IMR-90 (cell line): ENCODE data around the gene KIF21A. TPM values are rescaled to one million over a fixed set of nuclear protein-coding genes. Genes with fewer than 3 reads are reported as not detected.

ENCODE experiments used
- ATAC-seq: fragments of 200-7000 bp; cut with Tn5 transposase; 2 replicates; pipeline ENCODE4 v1.9.1; 2020; ENCODE audit warnings: low read depth, mild to moderate bottlenecking, moderate library complexity
- BruUV-seq: library from RNA; stranded (reverse); fragments of 400-500 nt; replicated peaks from 2 replicates; lab custom pipeline; 2021; lab: Mats Ljungman, UMichigan
- CTCF ChIA-PET: fragments of 300-600 bp; formaldehyde crosslinking; extraction: SDS; loops from one replicate; lab custom pipeline; 2021; ENCODE audit warnings: antibody characterized with exemption; lab: Yijun Ruan, JAX
- POLR2A ChIA-PET: fragments of 300-600 bp; sonication (Branson Sonifier 250); formaldehyde crosslinking; loops from one replicate; lab custom pipeline; 2022; ENCODE audit warnings: antibody characterized with exemption; ENCODE audit not compliant: unreplicated experiment; lab: Charles Lee
- DNase-seq: peaks from one replicate; pipeline ENCODE4 v3.0.0; 2013
- H2AFZ ChIP-seq: replicated peaks from 2 replicates; pipeline ENCODE3; 2013; ENCODE audit warnings: low read length, mild to moderate bottlenecking; ENCODE audit not compliant: poor library complexity
- H2AK5ac ChIP-seq: 2 replicates; pipeline ENCODE4 v1.6.1; 2013; ENCODE audit warnings: low read depth, low read length, inconsistent platforms
- H2AK9ac ChIP-seq: replicated peaks from 2 replicates; pipeline ENCODE3; 2013; ENCODE audit warnings: mild to moderate bottlenecking, low read depth, low read length, moderate library complexity; ENCODE audit not compliant: poor library complexity
- H2BK120ac ChIP-seq: 2 replicates; pipeline ENCODE4 v1.6.1; 2013; ENCODE audit warnings: low read depth, low read length, inconsistent platforms
- H2BK15ac ChIP-seq: 3 replicates; pipeline ENCODE4 v1.6.1; 2013; ENCODE audit warnings: low read depth, low read length, inconsistent platforms
- H2BK20ac ChIP-seq: 2 replicates; pipeline ENCODE4 v1.6.1; 2013; ENCODE audit warnings: low read depth, mild to moderate bottlenecking, inconsistent platforms, low read length, moderate library complexity
- H2BK5ac ChIP-seq: 2 replicates; pipeline ENCODE4 v1.6.1; 2013; ENCODE audit warnings: mild to moderate bottlenecking, low read depth, low read length, inconsistent platforms; ENCODE audit not compliant: poor library complexity, severe bottlenecking
- H3K14ac ChIP-seq: replicated peaks from 2 replicates; pipeline ENCODE4 v1.6.1; 2013; ENCODE audit warnings: low read depth, low read length, inconsistent platforms
- H3K18ac ChIP-seq: 2 replicates; pipeline ENCODE4 v1.6.1; 2013; ENCODE audit warnings: low read depth, low read length, control low read depth
- H3K23ac ChIP-seq: 2 replicates; pipeline ENCODE4 v1.6.1; 2013; ENCODE audit warnings: low read depth, low read length, inconsistent platforms
- H3K27ac ChIP-seq: 2 replicates; pipeline ENCODE4 v1.5.1; 2013; ENCODE audit warnings: mild to moderate bottlenecking, control low read depth, low read length; ENCODE audit not compliant: insufficient read depth
- H3K27me3 ChIP-seq: 2 replicates; pipeline ENCODE4 v1.6.1; 2013; ENCODE audit warnings: low read length; ENCODE audit not compliant: control insufficient read depth, insufficient read depth
- H3K36me3 ChIP-seq: 2 replicates; pipeline ENCODE4 v1.6.1; 2013; ENCODE audit warnings: low read length, mixed read lengths; ENCODE audit not compliant: control insufficient read depth, insufficient read depth
- H3K4ac ChIP-seq: 2 replicates; pipeline ENCODE4 v1.6.1; 2013; ENCODE audit warnings: low read depth, low read length, inconsistent platforms
- H3K4me1 ChIP-seq: 2 replicates; pipeline ENCODE4 v1.6.1; 2013; ENCODE audit warnings: low read length, mixed read lengths; ENCODE audit not compliant: control insufficient read depth, insufficient read depth
- H3K4me2 ChIP-seq: 2 replicates; pipeline ENCODE4 v1.6.1; 2013; ENCODE audit warnings: low read depth, mild to moderate bottlenecking, control low read depth, low read length, moderate library complexity
- H3K4me3 ChIP-seq: 2 replicates; pipeline ENCODE4 v1.5.1; 2013; ENCODE audit warnings: low read depth, mild to moderate bottlenecking, control low read depth, low read length, moderate library complexity; ENCODE audit not compliant: insufficient read depth
- H3K56ac ChIP-seq: 2 replicates; pipeline ENCODE4 v1.6.1; 2013; ENCODE audit warnings: low read length, inconsistent platforms; ENCODE audit not compliant: insufficient read depth; ENCODE audit errors: extremely low read depth
- H3K79me1 ChIP-seq, 2 experiments: 2 replicates each; pipeline ENCODE4 v1.6.1; 2013; ENCODE audit warnings: low read length in 2 of 2, inconsistent platforms in 1 of 2, low read depth in 1 of 2
- H3K9ac ChIP-seq: 2 replicates; pipeline ENCODE4 v1.6.1; 2013; ENCODE audit warnings: low read depth, low read length, control low read depth
- H3K9me1 ChIP-seq: 2 replicates; pipeline ENCODE4 v1.6.1; 2013; ENCODE audit warnings: low read length, inconsistent platforms; ENCODE audit not compliant: insufficient read depth
- H3K9me3 ChIP-seq: 2 replicates; pipeline ENCODE4 v1.6.1; 2013; ENCODE audit warnings: low read length; ENCODE audit not compliant: control insufficient read depth, insufficient read depth
- H4K20me1 ChIP-seq: 2 replicates; pipeline ENCODE4 v1.6.1; 2013; ENCODE audit warnings: low read length, inconsistent platforms; ENCODE audit not compliant: insufficient read depth
- H4K5ac ChIP-seq: 2 replicates; pipeline ENCODE4 v1.6.1; 2013; ENCODE audit warnings: mild to moderate bottlenecking, low read depth, low read length, control low read depth
- H4K8ac ChIP-seq, 2 experiments: 2 replicates each; pipeline ENCODE4 v1.6.1; 2013; ENCODE audit warnings: low read depth in 2 of 2, low read length in 2 of 2, control low read depth in 1 of 2, inconsistent platforms in 1 of 2
- H4K91ac ChIP-seq: 2 replicates; pipeline ENCODE4 v1.6.1; 2013; ENCODE audit warnings: low read depth, low read length, inconsistent platforms; ENCODE audit not compliant: insufficient read depth
- BHLHE40 ChIP-seq: fragments of 150-350 bp; IDR thresholded peaks from 2 replicates; pipeline ENCODE4 v1.6.1; 2016; ENCODE audit warnings: mild to moderate bottlenecking, low read depth, low read length
- CEBPB ChIP-seq: IDR thresholded peaks from 2 replicates; pipeline ENCODE4 v1.6.1; 2012; ENCODE audit warnings: low read depth, low read length, improper control_type of control experiment
- CHD1 ChIP-seq: IDR thresholded peaks from 2 replicates; pipeline ENCODE4 v1.6.1; 2012; ENCODE audit warnings: low read depth, low read length, improper control_type of control experiment
- FOS ChIP-seq: fragments of 150-350 bp; IDR thresholded peaks from 2 replicates; pipeline ENCODE4 v1.6.1; 2016; ENCODE audit warnings: low read depth, low read length
- MAZ ChIP-seq: IDR thresholded peaks from 2 replicates; pipeline ENCODE4 v1.6.1; 2012; ENCODE audit warnings: low read depth, mild to moderate bottlenecking, low read length, improper control_type of control experiment, moderate library complexity, borderline replicate concordance
- MXI1 ChIP-seq: IDR thresholded peaks from 2 replicates; pipeline ENCODE4 v1.6.1; 2012; ENCODE audit warnings: low read depth, mild to moderate bottlenecking, low read length, moderate library complexity, borderline replicate concordance
- NFE2L2 ChIP-seq: fragments of 150-350 bp; IDR thresholded peaks from 2 replicates; pipeline ENCODE4 v1.6.1; 2016; ENCODE audit warnings: low read depth, mild to moderate bottlenecking, low read length
- POLR2A ChIP-seq: IDR thresholded peaks from 2 replicates; pipeline ENCODE4 v1.6.1; 2012; ENCODE audit warnings: mild to moderate bottlenecking, low read depth, low read length
- RAD21 ChIP-seq: IDR thresholded peaks from 2 replicates; pipeline ENCODE4 v1.6.1; 2012; ENCODE audit warnings: low read length, improper control_type of control experiment
- RCOR1 ChIP-seq: IDR thresholded peaks from 2 replicates; pipeline ENCODE4 v1.6.1; 2012; ENCODE audit warnings: mild to moderate bottlenecking, low read length, improper control_type of control experiment; ENCODE audit not compliant: insufficient replicate concordance
- RFX5 ChIP-seq: IDR thresholded peaks from 2 replicates; pipeline ENCODE4 v1.8.0; 2012; ENCODE audit warnings: low read depth, mild to moderate bottlenecking, low read length, moderate library complexity
- SMC3 ChIP-seq: fragments of 150-350 bp; IDR thresholded peaks from 2 replicates; pipeline ENCODE4 v1.6.1; 2016; ENCODE audit warnings: low read depth, mild to moderate bottlenecking, antibody characterized with exemption, low read length, moderate library complexity
- WGBS, 2 experiments: methylation state at CpG; one replicate each; pipeline versions ENCODE4 v1.1.5 to v1.1.7; 2013; ENCODE audit warnings: missing lambda C conversion rate in 2 of 2; ENCODE audit not compliant: insufficient read length in 1 of 2; ENCODE audit errors: extremely low coverage in 2 of 2; 5-methylcytosine and 5-hydroxymethylcytosine counted together
- dilution Hi-C: fragments of 300-500 bp; cut with HindIII; formaldehyde crosslinking; loops from one replicate; pipeline ENCODE4 v1.14.3; 2018; ENCODE audit warnings: low sequenced_read_pairs; ENCODE audit not compliant: unreplicated experiment
- in situ Hi-C: fragments of 300-500 bp; cut with MboI; formaldehyde crosslinking; loops from 3 replicates; pipeline ENCODE4 v1.14.3; 2019; ENCODE audit warnings: low sequenced_read_pairs, inconsistent platforms, mixed read lengths
- intact Hi-C: fragments of 100-400 bp; cut with micrococcal nuclease; formaldehyde crosslinking; loops from 2 replicates; pipeline ENCODE4 v1.10.0; 2022
- polyA plus RNA-seq, 3 experiments: library from polyadenylated mRNA; depleted of rRNA; stranded (reverse); fragments of >200 nt; gene quantifications; 2 replicates each; pipeline ENCODE4 v1.2.3, GENCODE V29; 2012; ENCODE audit warnings: low replicate concordance in 1 of 3
- total RNA-seq: library from RNA; depleted of rRNA; stranded (reverse); fragments of >200 nt; gene quantifications from 2 replicates; pipeline ENCODE4 v1.2.3, GENCODE V29; 2012
- TF ChIP-seq, protein P1 (sequence below): fragments of 150-350 bp; IDR thresholded peaks from 2 replicates; pipeline ENCODE4 v1.6.1; 2016; ENCODE audit warnings: low read depth, mild to moderate bottlenecking, low read length, moderate library complexity, borderline replicate concordance
- TF ChIP-seq, protein P2 (sequence below): conservative IDR thresholded peaks from 2 replicates; pipeline ENCODE4 v1.5.1; 2012; ENCODE audit warnings: mild to moderate bottlenecking, low read depth, low read length, improper control_type of control experiment

The KIF21A gene
- total and polyA plus RNA-seq, 2 of the 4 experiments (the other 2 are of a cell fraction) = 0.38 to 1.1 TPM

DNA sequence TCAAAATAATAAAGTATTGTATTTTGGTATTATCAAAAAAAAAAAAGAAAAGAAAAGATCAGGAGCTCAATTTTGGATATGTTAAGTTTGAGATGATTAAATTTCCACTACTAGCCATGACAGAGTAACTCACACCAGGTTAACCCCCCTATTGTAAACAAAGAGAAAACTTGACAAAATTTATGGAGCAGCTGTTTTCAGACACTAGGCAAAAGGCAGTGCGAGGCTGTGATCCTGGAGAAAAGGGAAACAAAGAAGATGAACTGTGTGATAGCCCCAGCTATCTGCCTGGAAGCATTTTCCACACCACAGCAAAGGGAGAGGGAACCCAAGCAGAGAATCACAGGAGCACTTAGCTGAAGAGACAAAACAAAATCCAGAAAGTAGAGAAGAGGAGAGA, 145.0 kb downstream of the KIF21A start:
- dilution Hi-C loops = no loop called here
- no peaks in the 10 kb centered on the region for H3K36me3 ChIP-seq
- H2BK20ac ChIP-seq = no peak overlapping the region
- H4K5ac ChIP-seq = no peak overlapping the region
- no peak overlapping the region for H2BK5ac ChIP-seq
- no peak overlapping the region for H2AFZ ChIP-seq
- H2BK15ac ChIP-seq = no peak overlapping the region
- TF ChIP-seq FOS = no peak
- no peak for TF ChIP-seq RFX5
- no peak for TF ChIP-seq RAD21
- no peak for TF ChIP-seq MXI1
- TF ChIP-seq RCOR1 = no peak
- no peak for TF ChIP-seq MAZ
- TF ChIP-seq, protein P1, sequence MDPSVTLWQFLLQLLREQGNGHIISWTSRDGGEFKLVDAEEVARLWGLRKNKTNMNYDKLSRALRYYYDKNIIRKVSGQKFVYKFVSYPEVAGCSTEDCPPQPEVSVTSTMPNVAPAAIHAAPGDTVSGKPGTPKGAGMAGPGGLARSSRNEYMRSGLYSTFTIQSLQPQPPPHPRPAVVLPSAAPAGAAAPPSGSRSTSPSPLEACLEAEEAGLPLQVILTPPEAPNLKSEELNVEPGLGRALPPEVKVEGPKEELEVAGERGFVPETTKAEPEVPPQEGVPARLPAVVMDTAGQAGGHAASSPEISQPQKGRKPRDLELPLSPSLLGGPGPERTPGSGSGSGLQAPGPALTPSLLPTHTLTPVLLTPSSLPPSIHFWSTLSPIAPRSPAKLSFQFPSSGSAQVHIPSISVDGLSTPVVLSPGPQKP = no peak
- no peak for TF ChIP-seq POLR2A
- TF ChIP-seq NFE2L2 = no peak
- TF ChIP-seq SMC3 = no peak
- no peak for TF ChIP-seq CEBPB
- TF ChIP-seq BHLHE40 = no peak
- no peak for TF ChIP-seq CHD1
- TF ChIP-seq, protein P2, sequence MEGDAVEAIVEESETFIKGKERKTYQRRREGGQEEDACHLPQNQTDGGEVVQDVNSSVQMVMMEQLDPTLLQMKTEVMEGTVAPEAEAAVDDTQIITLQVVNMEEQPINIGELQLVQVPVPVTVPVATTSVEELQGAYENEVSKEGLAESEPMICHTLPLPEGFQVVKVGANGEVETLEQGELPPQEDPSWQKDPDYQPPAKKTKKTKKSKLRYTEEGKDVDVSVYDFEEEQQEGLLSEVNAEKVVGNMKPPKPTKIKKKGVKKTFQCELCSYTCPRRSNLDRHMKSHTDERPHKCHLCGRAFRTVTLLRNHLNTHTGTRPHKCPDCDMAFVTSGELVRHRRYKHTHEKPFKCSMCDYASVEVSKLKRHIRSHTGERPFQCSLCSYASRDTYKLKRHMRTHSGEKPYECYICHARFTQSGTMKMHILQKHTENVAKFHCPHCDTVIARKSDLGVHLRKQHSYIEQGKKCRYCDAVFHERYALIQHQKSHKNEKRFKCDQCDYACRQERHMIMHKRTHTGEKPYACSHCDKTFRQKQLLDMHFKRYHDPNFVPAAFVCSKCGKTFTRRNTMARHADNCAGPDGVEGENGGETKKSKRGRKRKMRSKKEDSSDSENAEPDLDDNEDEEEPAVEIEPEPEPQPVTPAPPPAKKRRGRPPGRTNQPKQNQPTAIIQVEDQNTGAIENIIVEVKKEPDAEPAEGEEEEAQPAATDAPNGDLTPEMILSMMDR = no peak
- no peak overlapping the region for H3K23ac ChIP-seq
- ChIA-PET CTCF (interaction anchor here (0.6 to 0.7 kb wide), 2 partner anchors 24 to 188 kb away, joined by 3 read pairs; no protein-coding TSS in a partner anchor), POLR2A (no interaction called here)
- H2AK5ac ChIP-seq = no peak overlapping the region
- no peak overlapping the region for H3K27ac ChIP-seq
- no peaks in the 10 kb centered on the region for H4K20me1 ChIP-seq
- no peak overlapping the region for H3K9ac ChIP-seq
- no peaks in the 10 kb centered on the region for H3K9me1 ChIP-seq
- H4K8ac ChIP-seq = no peak overlapping the region
- no peak overlapping the region for H3K4me3 ChIP-seq
- H3K27me3 ChIP-seq = no peaks in the 10 kb centered on the region
- no peaks in the 10 kb centered on the region for H3K9me3 ChIP-seq
- H3K56ac ChIP-seq = no peak overlapping the region
- in situ Hi-C loops = no loop called here
- no peak overlapping the region for H3K14ac ChIP-seq
- no peak overlapping the region for H4K91ac ChIP-seq
- BruUV-seq = no TSS peak
- intact Hi-C loops = no loop called here
- H3K18ac ChIP-seq = no peak overlapping the region
- DNase-seq (no peak), ATAC-seq (no peak)
- no peaks in the 10 kb centered on the region for H3K4me1 ChIP-seq
- H3K79me1 ChIP-seq = no peaks in the 10 kb centered on the region
- H3K4me2 ChIP-seq = no peak overlapping the region
- no peak overlapping the region for H3K4ac ChIP-seq
- no CpG with 5 or more reads among the region's 1 CpG for WGBS, 2 experiments
- no peak overlapping the region for H2BK120ac ChIP-seq
- no peak overlapping the region for H2AK9ac ChIP-seq
